Stimulated activated CD8-positive, alpha-beta memory T cell treated with anti-CD3 and anti-CD28 coated beads, Interleukin-15, amount 100 ng/mL, for 4 hours (primary cell): Measurements from ENCODE around the gene CCL28.
"Not testable (repeated sequence)": the region's sequence is repeated elsewhere in the genome, so short reads cannot be mapped to it uniquely, and the experiment has no call there.

ENCODE experiments used
- DNase-seq, 2 donors: peaks; one replicate each; pipeline ENCODE4 v3.0.0-alpha.2; 2020; ENCODE audit warnings: low read depth in 2 of 2

Gene CCL28

DNA sequence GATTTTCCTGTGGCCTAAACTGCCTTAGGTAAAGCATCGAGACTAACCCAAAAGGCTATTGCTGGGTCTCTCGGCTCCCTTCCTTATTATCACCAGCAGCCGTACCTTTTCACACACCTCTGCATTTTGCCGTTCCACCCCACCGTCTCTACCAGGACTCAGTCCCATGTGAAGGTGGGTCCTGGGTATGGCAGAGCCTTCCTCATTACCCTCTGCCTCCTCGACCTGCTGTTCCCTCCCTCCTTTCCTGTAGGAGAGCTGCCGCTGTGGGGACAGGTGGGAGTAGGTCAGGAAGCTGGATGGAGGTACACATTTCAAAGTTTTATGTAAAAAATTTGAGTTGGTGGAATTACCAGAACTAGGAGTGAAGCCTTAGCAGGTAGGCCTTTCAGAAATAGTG lies 1.8 kb downstream of the CCL28 start:
- no peak for DNase-seq

DNA sequence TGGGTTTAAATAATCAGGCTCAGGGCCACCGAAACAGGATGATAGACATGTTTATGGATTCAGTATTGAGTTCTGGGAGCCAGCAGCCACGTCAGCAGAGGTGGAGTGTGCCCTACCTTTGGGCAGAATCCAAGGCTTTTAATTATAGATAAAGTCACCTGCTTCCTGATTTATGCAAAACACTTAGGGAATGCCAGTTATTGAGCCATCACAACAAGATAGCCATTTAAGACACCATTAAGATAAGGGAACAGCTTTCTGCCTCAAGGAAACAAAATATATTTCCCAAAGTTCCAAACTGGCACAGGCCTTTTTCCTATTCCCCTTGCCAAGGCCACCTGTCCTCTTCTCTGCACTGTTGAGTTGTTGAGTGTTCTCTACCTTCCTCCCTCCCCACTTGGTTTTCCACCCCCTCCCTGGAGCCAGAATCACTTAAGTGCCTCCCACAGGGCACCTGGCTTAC lies 2.4 kb downstream of the CCL28 start:
- no peak for DNase-seq

DNA sequence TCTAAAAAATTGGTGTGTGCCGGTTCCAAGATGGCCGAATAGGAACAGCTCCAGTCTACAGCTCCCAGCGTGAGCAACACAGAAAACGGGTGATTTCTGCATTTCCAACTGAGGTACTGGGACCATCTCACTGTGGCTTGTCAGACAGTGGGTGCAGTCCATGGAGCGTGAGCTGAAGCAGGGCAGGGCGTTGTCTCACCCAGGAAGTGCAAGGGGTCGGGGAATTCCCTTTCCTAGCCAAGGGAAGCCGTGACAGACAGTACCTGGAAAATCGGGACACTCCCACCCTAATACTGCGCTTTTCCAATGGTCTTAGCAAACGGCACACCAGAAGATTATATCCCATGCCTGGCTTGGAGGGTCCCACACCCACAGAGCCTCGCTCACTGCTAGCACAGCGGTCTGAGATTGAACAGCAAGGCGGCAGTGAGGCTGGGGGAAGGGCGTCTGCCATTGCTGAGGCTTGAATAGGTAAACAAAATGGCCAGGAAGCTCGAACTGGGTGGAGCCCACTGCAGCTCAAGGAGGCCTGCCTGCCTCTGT lies 9.6 kb downstream of the CCL28 start:
- not testable (repeated sequence) for DNase-seq

DNA sequence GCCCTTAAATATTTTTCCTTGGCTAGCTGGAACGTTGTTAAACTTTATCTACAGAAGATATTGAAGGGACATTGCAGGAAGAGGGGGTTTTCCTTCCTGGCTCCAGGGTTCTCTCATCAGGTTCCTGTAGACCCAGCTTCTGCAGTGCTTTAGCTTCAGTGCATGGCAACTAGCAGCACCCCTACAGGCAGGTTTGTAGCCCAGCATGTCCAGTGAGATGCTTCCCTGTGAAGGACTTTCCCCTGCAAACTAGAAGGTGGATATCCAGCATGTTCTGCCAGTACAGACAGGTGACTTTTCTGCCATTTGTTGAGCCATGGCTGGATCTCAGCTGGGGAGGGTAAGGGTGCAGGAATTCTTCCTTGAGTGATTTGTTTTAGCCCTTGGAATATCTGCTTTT lies 10.4 kb downstream of the CCL28 start:
- DNase-seq, result no peak

DNA sequence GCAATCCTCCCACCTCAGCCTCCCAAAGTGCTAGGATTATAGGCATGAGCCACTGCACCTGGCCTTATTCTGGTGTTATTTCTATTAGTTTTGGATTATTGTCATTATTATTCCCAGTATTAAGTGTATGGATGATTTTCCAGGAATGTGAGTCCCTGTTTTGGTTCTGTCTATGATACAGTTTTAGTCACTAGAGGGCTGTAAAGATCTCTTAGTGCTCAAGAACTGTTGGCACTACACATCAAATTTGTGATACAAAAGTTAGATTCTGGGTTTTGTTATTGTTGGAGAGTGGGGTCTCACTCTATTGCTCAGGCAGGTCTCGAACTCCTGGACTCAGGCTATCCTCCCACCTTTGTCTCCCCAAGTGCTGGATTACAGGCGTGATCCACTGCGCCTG lies 12.1 kb downstream of the CCL28 start:
- no peak for DNase-seq

DNA sequence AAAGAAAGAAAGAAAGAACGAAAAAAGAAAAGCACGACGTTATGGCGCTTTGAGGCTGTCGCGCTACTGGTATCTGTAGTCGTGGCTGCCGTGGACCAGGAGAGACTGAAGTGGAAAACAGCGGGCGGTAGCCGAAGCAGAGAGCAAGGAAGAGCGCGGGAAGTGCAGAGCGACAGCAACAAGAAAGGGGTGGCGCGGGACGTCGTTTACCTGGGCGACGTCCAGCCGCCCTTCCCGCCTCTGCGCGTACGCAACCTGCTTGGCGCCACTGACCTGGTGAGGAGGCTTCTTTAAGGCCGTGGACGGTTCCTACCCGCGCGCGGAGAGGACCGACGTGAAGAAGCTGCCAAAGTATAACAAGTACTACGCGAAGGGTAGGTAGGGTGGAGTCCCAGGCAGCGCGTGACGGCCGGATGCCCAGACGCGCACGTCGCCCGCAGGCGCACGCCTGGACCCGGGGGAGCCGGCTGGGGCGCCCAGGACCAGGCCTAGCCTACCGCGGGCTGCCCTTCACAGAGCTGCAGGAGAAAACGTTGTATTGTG lies 15.4 kb downstream of the CCL28 start:
- peak; percentile 21 to 24 for DNase-seq

DNA sequence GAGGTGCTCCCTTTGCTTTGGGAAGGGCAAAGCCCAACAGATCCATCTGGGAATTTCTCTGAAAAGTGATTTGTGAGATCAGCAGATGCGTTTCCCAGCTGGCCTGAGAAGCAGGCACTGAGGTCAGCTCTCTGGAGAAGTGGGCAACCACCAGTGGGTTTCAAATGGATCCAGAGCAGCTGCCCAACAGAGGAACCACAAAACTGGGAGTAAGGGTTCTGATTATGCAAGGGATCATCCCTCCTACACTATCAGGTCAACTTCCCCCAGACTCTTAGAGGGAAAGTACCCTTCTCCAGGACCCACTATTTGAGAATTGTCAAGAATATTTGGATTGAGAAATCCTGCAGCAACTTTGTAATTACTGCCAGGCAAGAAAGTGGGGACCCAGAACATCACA lies 21.7 kb downstream of the CCL28 start:
- no peak for DNase-seq

DNA sequence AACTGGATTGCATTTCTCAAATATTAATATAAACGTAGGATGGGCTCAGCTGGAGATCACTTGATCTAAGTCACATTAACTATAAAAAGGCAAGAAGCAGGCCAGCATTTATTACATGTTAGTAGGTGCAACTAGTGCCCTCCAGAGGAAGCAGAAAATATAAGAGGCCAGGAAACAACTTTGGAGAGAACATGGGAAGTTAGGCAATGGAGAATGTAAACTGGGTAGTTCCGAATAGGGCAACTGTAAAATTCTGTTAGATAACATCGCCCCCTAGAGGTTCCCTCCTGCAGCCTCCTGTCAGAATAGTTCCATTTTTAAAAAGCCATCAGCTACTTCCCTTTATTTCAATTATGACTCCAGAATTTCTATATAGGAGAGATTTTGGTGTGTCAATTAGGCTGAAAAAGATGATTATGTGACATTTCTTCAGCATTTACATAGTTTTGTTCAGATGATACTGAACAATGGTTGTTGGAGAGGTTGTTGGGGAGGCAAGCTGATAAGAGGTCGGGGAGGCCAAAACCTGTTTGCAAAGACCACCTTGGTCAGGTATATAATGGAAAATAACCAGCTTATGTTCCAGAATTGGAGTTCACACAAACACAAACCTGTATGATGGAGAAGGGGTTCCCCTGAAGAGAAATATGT lies 22.4 kb downstream of the CCL28 start:
- peak in 1 of 2 donors; percentile 10 for DNase-seq

DNA sequence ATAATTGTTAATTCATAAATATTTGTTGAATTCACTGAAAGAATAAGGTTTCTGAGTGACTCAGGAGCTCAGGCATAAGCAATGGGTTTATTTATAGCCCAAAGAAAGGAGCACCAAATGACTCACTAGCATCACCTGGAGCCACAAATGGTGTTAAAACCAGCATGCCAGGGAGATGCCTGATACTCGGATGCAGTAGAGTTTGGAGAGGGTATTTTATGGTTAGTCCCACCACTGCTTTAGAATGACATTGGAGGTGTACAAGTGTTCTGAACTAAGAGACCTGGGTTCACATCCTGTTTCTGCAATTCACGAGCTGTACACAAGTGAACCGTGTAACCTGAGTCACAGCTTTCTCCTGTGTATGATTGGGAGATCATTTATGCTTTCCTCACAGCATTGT lies 25.2 kb downstream of the CCL28 start:
- DNase-seq, result no peak

DNA sequence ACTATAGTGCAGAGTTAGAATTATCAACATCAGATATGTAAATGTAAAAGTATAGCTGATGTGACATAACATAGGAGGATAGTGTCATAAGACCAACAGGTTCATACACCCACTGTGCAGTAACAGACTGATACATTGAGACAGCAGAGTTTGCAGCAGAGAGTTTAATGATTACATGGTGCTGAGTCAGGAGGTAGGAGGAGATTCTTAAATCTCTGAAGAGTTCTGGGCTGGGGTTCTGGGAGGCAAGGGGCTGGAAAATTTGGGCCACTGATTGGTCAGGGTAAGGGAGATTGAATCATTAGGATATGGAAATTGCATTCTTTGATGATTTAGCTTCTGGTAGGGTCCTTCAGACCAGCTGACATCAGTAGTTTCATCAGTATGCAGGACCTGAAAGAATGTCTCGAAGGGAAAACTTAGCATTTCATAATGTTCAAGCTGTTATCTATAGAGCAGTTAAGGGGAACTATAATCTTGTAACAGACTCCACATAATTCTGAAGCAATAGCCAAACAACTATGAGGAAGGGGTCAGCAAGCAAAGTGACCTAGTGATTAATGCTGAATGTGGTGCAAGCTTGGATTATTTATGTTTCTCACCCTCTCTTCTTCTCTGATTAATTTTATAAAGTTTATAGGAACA lies 35.6 kb downstream of the CCL28 start:
- no peak for DNase-seq

DNA sequence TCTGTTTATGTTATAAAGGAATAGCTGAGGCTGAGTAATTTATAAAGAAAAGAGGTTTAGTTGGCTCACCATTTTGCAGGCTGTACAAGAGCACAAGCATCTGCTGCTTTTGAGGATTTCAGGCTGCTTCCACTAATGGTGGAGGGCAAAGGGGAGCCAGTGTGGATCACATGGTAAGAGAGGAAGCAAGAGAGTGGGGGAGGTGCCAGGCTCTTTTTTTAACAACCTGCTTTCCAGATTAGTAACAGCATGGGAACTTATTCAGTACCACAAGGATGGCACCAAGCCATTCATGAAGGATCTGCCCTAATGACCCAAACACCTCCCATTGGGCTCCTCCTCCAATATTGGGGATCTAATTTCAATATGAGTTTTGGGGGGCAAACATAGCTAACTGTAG lies 40.4 kb downstream of the CCL28 start:
- DNase-seq, result no peak

DNA sequence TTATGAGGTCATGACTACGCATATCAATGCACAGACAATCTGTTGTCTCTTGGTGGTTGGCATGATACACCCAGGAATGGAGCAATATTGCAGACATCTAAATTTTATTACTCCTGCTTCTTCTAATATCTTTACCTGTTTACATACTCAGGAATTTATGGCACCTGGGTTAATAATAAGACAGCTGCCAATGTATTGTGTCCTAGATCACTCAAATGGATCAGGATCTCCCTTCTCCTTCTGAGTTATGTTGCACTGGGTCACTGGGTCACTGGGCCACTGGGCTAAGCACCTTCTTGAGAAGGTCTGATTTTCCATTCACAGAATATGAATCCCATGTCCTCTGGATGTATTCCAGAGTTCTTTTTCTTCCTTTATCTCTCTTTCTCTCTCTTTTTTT lies 41.8 kb downstream of the CCL28 start:
- no peak for DNase-seq

DNA sequence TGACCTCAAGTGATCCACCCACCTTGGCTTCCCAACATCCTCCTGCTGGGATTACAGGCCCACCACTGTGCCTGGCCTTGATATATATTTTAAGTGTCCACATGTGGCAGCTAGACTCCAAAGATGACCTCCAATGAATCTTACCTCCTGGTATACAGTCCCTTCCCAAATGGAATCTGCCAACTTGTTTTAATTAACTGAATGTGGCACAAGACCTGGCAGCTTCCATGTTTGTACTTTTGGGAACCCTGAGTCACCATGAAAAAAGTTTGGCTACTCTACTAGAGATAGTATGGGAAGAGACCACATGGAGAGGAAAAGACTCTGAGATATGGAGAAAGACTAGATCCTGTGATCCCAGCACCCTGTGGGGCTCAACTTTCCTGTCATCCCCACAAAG lies 42.5 kb downstream of the CCL28 start:
- no peak for DNase-seq

DNA sequence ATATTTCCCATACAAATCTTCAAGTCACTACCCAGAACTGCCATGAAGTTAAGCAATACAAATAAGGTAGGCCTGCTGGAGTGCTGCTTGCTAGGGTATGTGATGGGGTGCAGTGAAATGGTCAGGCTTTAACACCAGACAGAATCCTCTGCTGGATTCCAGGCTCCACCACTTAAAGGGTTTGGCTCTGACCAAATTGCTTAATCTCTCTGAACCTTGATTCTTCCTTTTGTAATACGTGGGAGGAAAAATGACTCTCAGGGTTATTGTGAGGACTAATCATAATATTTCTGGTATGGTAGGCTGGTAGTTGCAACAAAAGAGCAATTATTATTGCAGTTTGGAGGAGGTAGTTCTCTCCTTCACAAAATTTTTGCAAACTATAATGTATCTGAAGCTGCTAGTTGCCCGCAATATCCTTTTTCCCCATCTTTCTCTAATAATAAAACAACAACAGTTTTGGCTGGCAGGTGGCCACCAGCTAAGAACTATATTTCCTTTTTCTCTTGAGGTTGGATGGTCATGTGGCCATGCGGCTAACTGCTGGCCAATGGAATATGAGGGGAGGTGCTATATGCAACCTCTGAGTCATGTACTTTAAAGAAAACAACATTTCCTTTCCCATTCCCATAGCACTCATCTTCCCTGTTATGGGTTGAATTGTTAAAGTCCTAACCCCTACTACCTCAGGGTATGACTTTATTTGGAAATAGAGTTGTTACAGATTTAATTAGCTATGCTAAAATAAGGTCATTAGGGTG lies 44.1 kb downstream of the CCL28 start:
- no peak for DNase-seq

DNA sequence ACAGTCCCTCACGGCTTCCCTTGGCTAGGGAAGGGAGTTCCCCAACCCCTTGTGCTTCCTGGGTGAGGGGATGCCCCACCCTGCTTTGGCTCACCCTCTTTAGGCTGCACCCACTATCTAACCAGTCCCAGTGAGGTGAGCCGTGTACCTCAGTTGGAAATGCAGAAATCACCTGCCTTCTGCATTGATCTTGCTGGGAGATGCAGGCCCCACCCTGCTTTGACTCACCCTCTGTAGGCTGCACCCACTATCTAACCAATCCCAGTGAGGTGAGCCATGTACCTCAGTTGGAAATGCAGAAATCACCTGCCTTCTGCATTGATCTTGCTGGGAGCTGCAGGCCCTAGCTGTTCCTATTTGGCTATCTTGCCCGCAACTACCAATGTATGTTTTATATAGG lies 44.7 kb downstream of the CCL28 start:
- DNase-seq, result no peak

DNA sequence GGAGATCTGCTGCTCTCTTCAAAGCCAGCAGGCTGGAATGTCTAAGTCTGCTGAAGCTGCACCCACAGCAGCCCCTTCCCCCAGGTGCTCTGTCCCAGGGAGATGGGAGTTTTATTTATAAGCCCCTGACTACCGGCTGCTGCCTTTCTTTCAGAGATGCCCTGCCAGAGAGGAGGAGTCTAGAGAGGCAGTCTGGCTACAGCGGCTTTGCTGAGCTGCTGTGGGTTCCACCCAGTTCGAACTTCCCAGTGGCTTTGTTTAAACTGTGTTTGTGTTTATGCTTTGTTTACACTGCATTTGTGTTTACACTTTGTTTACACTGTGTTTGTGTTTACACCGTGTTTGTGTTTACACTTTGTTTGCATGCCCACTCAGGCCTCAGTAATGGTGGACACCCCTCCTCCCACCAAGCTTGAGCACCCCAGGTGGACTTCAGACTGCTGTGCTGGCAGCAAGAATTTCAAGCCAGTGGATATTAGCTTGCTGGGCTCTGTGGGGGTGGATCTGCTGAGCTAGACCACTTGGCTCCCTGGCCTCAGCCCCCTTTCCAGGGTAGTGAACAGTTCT lies 45.4 kb downstream of the CCL28 start:
- DNase-seq, result not testable (repeated sequence)

DNA sequence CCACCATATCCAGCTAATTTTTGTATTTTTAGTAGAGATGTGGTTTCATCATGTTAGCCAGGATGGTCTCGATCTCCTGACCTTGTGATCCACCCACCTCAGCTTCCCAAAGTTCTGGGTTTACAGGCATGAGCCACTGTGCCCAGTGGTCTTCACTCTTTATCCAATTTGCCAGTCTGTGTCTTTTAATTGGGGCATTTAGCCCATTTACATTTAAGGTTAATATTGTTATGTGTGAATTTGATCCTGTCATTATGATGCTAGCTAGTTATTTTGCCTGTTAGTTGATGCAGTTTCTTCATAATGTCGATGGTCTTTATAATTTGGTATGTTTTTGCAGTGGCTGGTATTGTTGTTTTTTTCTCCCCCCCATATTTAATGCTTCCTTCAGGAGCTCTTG lies 47.0 kb downstream of the CCL28 start:
- DNase-seq, result not testable (repeated sequence)

DNA sequence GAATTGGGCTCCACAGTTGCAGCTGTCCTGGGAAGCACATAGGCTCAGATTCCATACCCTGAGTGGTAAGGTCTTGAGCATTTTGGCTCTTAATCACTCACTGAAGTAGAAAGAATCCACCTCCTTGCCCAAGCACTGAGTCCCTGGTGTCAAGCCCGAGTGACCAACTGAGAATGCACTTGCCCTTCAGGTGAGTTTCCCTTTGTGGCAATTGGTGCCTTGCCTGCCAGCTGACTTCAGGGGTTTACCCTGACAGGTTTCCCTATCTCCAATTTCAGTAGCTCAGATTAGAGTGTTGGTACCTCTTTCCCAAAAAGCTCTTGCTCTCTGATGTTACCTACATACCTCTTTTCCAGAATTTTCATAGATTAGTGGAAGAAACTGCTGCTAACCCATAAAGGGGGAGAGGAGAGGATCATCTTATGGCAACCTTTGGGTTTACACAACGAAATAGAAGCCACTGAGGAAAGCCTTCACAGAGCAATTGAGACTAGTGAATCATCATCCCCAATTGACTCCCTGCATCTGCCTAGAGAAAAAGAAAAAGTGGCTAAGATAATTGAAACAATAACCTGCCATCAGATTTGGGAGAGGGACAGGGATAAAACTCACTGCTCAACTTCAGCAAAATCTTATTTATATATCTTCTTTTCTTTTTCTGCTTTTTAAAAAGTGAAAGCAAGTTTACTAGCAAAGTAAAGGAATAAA lies 48.6 kb downstream of the CCL28 start:
- no peak for DNase-seq

DNA sequence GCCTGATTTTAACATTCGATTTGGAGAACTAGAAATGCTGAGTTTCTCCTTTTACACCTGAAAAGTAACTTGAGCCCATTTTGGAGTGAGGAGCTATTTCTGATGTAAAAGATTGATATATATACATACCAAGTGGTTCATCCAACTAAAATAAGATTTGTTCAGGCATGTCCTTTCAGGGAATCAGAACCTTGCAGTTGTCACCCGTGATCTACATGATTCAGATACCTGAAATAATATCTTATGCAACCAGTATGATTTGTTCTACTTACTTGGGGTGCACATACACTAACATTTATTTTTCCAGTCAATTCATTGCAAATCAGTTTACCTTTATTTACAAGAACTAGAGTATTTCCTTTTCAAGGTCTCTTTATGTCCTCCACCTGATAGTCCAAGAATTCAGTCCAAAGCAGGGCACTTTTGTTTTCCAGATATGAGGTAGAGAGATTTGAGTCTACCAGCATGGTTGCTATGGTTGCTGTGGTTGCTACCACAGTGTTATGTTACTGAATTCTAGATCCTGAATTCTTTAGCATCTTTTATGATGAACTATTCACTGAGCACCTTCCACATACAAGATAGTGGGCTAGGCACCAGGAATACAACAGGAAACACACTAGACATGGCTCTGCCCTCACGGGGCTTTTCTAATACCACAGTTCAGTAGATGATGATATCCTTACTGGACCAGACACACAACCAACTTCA lies 49.3 kb downstream of the CCL28 start:
- no peak for DNase-seq

DNA sequence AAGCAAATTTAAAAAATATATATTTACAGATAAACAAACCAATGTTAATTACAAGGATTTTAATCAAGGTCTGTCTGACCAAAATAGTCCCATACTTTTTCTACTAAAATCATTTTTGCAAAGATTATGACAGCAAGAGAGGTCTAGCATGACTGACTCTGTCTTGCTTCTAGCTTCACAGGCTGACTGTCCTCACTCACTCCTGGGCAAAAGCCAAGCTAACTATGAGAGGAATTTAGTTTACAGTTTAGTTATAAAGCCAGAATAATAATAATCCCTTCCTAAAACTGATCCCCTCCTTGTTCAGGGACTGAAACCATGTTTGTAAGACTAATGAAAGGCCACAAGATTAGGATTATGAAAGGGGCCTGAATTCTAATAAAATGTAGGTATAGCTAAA lies 53.5 kb downstream of the CCL28 start:
- no peak for DNase-seq

DNA sequence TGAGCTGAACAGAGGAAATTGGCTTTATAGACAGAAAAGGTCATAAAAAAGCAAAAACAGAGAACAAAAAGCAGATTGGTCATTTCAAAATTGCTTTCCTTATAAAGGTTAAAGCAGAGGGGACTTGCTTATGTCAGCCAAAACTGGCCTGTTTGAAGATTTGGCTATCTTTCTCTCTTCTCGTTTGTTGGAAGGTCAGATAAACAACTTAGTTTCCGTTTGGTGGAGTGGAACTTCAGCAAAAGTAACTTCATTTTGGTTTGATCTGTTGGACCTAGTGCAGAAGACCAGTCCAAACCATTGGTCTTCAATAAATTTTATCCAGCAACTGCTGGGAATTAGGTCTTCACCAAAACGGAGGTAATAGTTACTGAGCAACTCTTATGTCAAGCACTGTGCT lies 53.9 kb downstream of the CCL28 start:
- no peak for DNase-seq
